GM21825 (cell line): ENCODE results near the gene ULK3.

Experiments
- ATAC-seq: cut with Tn5 transposase; IDR thresholded peaks from one replicate; pipeline ENCODE4 v1.9.1; 2021; ENCODE audit warnings: mild to moderate bottlenecking, moderate library complexity; ENCODE audit not compliant: unreplicated experiment

ULK3 gene

DNA sequence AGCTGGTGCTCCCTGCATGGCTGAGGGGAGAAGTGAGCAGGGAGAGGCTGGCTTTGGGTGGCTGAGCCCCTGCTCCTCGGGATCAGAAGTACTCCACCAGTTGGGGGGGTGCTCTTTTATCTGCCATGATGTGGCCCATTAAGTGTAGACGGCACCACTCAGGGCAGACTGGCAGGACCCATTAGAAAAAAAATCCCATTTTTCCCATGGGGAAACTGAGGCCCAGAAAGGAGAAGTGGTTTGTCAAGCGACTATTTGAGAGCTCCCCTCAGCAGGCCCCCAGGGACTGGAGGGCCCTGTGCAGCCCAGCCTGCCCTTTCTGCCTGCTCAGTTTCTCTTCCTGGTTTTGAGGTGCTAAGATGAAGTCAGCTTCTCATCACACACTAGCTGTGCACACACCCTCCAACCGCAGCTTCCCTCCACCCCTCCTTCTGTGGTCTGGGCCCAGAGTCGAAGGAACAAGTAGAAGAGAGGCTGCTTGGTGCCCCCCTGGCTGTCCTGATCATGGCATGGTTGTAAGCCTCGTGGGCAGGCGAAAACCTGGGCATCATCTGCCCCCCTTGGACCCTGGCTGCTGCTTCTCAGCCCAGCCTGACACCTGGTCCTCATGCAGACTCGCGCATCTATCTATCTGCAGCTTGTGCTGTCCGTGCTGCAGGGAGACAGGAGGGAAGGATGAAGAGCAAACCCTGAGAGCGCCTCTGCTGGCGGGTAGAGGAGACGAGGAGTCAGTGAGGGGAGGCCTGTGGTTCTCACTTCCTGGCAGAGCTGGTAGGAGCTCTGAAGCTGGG is 55.5 kb downstream of the ULK3 start:
- ATAC-seq: peak; percentile 33

GRCh38 chr15:74786551-74787165 is 56.3 kb downstream of the ULK3 start:
- ATAC-seq: no peak
